Measurements from ENCODE around the gene DIAPH2. TPM values are rescaled to one million over a fixed set of nuclear protein-coding genes. Genes with fewer than 3 reads are reported as not detected.

Gene DIAPH2
- total and polyA plus RNA-seq, 8 donors, result 1.9 to 10.0 (median 5.9) TPM

DNA sequence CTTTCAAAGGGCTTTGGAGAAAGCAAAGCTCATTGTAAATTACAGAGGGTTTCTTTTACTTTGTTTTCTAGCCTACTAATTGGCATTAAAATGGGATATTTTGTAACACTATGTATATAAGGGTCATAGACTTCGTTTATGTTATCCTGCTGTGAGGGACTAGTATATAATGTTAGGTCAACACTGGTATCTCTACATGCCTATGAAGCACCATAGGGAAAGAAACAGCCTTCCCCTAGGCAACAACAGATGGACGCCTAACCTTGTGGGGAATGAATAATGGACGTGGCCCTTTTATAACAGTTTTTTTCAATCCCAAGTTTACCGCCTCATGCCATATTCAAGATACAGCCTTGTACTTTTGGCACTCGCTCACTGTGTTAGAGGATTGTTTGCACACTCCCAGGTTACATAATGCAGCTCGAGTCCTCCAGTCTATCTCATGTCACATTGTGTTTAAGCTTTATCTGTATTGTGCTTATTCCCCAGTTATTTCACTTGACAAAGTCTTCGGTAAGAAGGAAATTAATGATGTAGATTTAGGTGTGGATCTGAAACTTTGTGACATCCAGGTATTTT lies 910.1 kb downstream of the DIAPH2 start:
- H3K36me3 ChIP-seq, result no peaks in the 10 kb centered on the region
- ATAC-seq (peak in 3 of 4 donors; percentile 71 to 85 (median 78)), FAIRE-seq (no peak), DNase-seq (peak in 2 of 6 donors; percentile 4 to 7)
- intact Hi-C loops (cut with DNase I), result no loop called here
- H3K4me1 ChIP-seq, result no peaks in the 10 kb centered on the region
- H3K27ac ChIP-seq, result no peak overlapping the region
- 27 to 31% methylated on average over 7 of the region's 7 CpGs for WGBS, 2 donors
- no peak overlapping the region for H3K4me3 ChIP-seq
- no peaks in the 10 kb centered on the region for H3K27me3 ChIP-seq
- no peak for TF ChIP-seq CTCF (IDR thresholded peaks at IDR 0.05)
- no peaks in the 10 kb centered on the region for H3K9me3 ChIP-seq

DNA sequence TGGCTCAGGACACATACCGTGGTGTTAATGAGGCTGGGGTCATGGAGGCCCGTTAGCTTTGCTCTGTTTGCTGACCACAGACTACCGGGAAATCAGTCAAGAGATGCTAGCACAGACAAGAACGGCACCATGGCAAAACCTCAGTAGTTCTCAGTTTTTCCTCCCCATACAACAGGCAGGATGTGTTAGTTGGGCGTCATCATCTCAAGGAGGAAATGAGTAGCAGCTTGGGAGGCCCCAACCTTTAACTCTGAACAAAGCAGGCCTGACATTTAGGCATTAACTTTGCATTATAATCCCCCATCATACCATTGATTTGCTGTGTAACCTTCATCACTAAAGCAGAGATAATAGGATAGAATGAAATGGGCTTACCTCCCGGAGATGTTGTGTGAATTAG lies 913.3 kb downstream of the DIAPH2 start:
- no peak for FAIRE-seq
- intact Hi-C loops (cut with DNase I), result no loop called here
- TF ChIP-seq CTCF (IDR thresholded peaks at IDR 0.05), result no peak
- 46 to 77% methylated on average over 6 of the region's 6 CpGs for WGBS, 2 donors
- no peak for ATAC-seq
- Histone ChIP-seq H3K27ac (no peak overlapping the region), H3K36me3 (no peaks in the 10 kb centered on the region), H3K27me3 (no peaks in the 10 kb centered on the region), H3K9me3 (no peaks in the 10 kb centered on the region), H3K4me1 (no peaks in the 10 kb centered on the region), H3K4me3 (no peak overlapping the region)
- no peak for DNase-seq

DNA sequence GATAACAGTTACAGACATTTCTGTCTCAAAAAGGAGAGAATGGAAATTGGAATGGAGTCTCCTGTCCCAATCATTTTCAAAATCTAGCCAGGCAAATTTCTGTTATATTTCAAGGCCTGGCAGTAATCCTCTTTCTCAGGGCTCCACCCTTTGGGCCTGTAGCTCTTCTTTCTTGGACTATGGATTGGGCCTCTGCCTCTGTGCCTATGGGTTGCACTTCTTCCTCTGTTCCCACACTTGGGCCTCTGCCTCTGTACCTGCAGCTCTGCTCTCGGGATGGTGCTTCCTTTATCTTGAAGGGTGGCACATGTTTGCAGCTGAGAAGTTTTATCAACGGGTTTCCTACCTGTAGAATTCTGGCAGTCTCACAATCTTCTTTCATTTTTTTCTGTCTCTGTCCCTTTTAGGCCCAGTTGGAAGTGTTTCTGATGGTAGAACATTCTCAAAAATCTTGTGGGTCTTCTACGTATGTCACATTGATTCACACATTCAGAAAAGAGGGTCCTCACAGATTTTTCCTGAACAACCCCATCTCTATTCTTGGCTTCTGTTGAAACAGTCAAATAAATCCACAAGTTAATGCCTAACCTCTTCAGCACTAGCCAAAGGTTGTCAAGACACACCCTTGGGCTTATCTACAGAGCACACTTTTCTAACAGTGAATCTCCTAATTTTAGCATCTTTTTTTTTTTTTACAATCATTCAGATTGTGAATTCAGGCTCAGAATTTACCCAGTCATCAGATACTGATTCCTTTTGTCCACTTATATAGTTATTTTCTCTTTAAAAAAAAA lies 918.0 kb downstream of the DIAPH2 start:
- no peak overlapping the region for H3K27ac ChIP-seq
- TF ChIP-seq CTCF (IDR thresholded peaks at IDR 0.05), result no peak
- H3K9me3 ChIP-seq, result no peaks in the 10 kb centered on the region
- H3K27me3 ChIP-seq, result no peaks in the 10 kb centered on the region
- FAIRE-seq (no peak), ATAC-seq (no peak), DNase-seq (no peak)
- intact Hi-C loops (cut with DNase I), result no loop called here
- no peak overlapping the region for H3K4me3 ChIP-seq
- 79 to 80% methylated on average over 3 of the region's 3 CpGs for WGBS, 2 donors
- H3K4me1 ChIP-seq, result no peaks in the 10 kb centered on the region
- no peaks in the 10 kb centered on the region for H3K36me3 ChIP-seq

DNA sequence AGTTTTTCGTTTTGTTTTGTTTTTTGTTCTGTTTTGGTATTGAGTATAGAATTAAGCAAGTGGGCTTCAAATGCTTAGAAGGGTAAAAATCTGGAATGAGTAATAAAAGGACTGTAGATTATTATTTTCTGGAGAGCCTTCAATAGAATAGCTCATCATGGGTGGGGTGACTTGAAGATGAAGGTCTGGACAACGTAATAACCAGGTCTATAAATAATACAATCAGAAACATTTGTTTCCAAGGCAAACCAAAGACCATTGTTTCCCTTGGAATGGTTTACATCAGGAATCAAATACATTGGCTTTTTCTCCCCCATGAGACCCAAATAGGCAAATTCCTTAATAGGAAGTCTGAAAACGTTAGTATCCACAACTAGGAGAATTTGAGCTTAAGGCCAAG lies 920.6 kb downstream of the DIAPH2 start:
- intact Hi-C loops (cut with DNase I), result no loop called here
- 56 to 71% methylated on average over 3 of the region's 3 CpGs for WGBS, 2 donors
- ATAC-seq, result no peak

More for the DNA sequence above, 920.6 kb downstream of the DIAPH2 start:
- no peaks in the 10 kb centered on the region for H3K4me1 ChIP-seq
- H3K4me3 ChIP-seq, result no peak overlapping the region
- H3K9me3 ChIP-seq, result no peaks in the 10 kb centered on the region
- no peaks in the 10 kb centered on the region for H3K36me3 ChIP-seq
- H3K27me3 ChIP-seq, result no peaks in the 10 kb centered on the region
- DNase-seq (no peak), FAIRE-seq (no peak)
- H3K27ac ChIP-seq, result no peak overlapping the region
- no peak for TF ChIP-seq CTCF (IDR thresholded peaks at IDR 0.05)

Data from pancreas (tissue), 10 donors.